SK-N-SH treated with all-trans-retinoic acid at 6 μM for 48 hours (cell line): ENCODE measurements around the gene CDC42BPB.

ENCODE experiments used
- ATAC-seq: fragments of 200-7000 bp; cut with Tn5 transposase; 3 replicates; pipeline ENCODE4 v1.9.1; 2020; ENCODE audit warnings: mild to moderate bottlenecking, moderate library complexity
- ARNTL ChIP-seq: fragments of 450-650 bp; formaldehyde crosslinking; IDR thresholded peaks from 2 replicates; pipeline ENCODE4 v1.5.0; 2020; ENCODE audit warnings: low read depth, mild to moderate bottlenecking, moderate library complexity, borderline replicate concordance
- CSDC2 ChIP-seq: fragments of 250-450 bp; sonication (Bioruptor Pico); IDR thresholded peaks from 2 replicates; pipeline ENCODE4 v1.5.0; 2020; ENCODE audit warnings: mild to moderate bottlenecking, moderate library complexity
- ESRRG ChIP-seq: fragments of 250-450 bp; sonication (Bioruptor Pico); IDR thresholded peaks from 2 replicates; pipeline ENCODE4 v1.6.1; 2021; ENCODE audit warnings: mild to moderate bottlenecking
- GLIS3 ChIP-seq: fragments of 250-450 bp; sonication (Bioruptor Pico); IDR thresholded peaks from 2 replicates; pipeline ENCODE4 v1.5.0; 2020; ENCODE audit warnings: mild to moderate bottlenecking, moderate library complexity
- ISL1 ChIP-seq: fragments of 250-450 bp; sonication (Bioruptor Pico); IDR thresholded peaks from 2 replicates; pipeline ENCODE4 v2.1.2; 2022; ENCODE audit warnings: mild to moderate bottlenecking, moderate library complexity
- OSR1 ChIP-seq: fragments of 250-450 bp; sonication (Bioruptor Pico); IDR thresholded peaks from 2 replicates; pipeline ENCODE4 v1.8.0; 2022; ENCODE audit warnings: moderate library complexity, mild to moderate bottlenecking, inconsistent platforms
- PPARA ChIP-seq: fragments of 250-450 bp; sonication (Bioruptor Pico); IDR thresholded peaks from 2 replicates; pipeline ENCODE4 v1.5.0; 2020; ENCODE audit warnings: mild to moderate bottlenecking, borderline replicate concordance
- RARB ChIP-seq: fragments of 250-450 bp; sonication (Bioruptor Pico); IDR thresholded peaks from 2 replicates; pipeline ENCODE4 v1.8.0; 2021; ENCODE audit warnings: mild to moderate bottlenecking, moderate library complexity
- SNAI2 ChIP-seq: fragments of 250-450 bp; sonication (Bioruptor Pico); IDR thresholded peaks from 2 replicates; pipeline ENCODE4 v1.5.0; 2020; ENCODE audit warnings: mild to moderate bottlenecking, moderate library complexity
- TOX ChIP-seq: fragments of 250-450 bp; sonication (Bioruptor Pico); IDR thresholded peaks from 2 replicates; pipeline ENCODE4 v1.8.0; 2021; ENCODE audit warnings: mild to moderate bottlenecking, moderate library complexity, borderline replicate concordance
- ZC3H10 ChIP-seq: fragments of 250-450 bp; sonication (Bioruptor Pico); IDR thresholded peaks from 2 replicates; pipeline ENCODE4 v1.5.1; 2021; ENCODE audit warnings: mild to moderate bottlenecking, moderate library complexity
- ZFP3 ChIP-seq: fragments of 250-450 bp; sonication (Bioruptor Pico); IDR thresholded peaks from 2 replicates; pipeline ENCODE4 v1.5.0; 2020; ENCODE audit warnings: mild to moderate bottlenecking, moderate library complexity
- ZFP30 ChIP-seq: fragments of 450-650 bp; formaldehyde crosslinking; IDR thresholded peaks from 2 replicates; pipeline ENCODE4 v1.5.0; 2022; ENCODE audit warnings: mild to moderate bottlenecking, moderate library complexity
- ZNF70 ChIP-seq: fragments of 450-650 bp; formaldehyde crosslinking; IDR thresholded peaks from 2 replicates; pipeline ENCODE4 v1.5.0; 2020; ENCODE audit warnings: mild to moderate bottlenecking, moderate library complexity
- TF ChIP-seq, protein P1 (sequence below): fragments of 250-450 bp; sonication (Bioruptor Pico); IDR thresholded peaks from 2 replicates; pipeline ENCODE4 v1.8.0; 2020; ENCODE audit warnings: mild to moderate bottlenecking, moderate library complexity, borderline replicate concordance
- TF ChIP-seq, protein P2 (sequence below): fragments of 250-450 bp; sonication (Bioruptor Pico); IDR thresholded peaks from 2 replicates; pipeline ENCODE4 v1.5.1; 2021; ENCODE audit warnings: mild to moderate bottlenecking, moderate library complexity
- TF ChIP-seq, protein P3 (sequence below): fragments of 250-450 bp; sonication (Bioruptor Pico); IDR thresholded peaks from 2 replicates; pipeline ENCODE4 v1.8.0; 2021; ENCODE audit warnings: low read depth, mild to moderate bottlenecking, moderate library complexity, borderline replicate concordance
- TF ChIP-seq, protein P4 (sequence below): fragments of 250-450 bp; sonication (Bioruptor Pico); IDR thresholded peaks from 2 replicates; pipeline ENCODE4 v1.5.0; 2020; ENCODE audit warnings: mild to moderate bottlenecking, moderate library complexity
- TF ChIP-seq, protein P5 (sequence below): fragments of 250-450 bp; sonication (Bioruptor Pico); IDR thresholded peaks from 2 replicates; pipeline ENCODE4 v1.5.1; 2020; ENCODE audit warnings: low read depth, mild to moderate bottlenecking, moderate library complexity

CDC42BPB gene

DNA sequence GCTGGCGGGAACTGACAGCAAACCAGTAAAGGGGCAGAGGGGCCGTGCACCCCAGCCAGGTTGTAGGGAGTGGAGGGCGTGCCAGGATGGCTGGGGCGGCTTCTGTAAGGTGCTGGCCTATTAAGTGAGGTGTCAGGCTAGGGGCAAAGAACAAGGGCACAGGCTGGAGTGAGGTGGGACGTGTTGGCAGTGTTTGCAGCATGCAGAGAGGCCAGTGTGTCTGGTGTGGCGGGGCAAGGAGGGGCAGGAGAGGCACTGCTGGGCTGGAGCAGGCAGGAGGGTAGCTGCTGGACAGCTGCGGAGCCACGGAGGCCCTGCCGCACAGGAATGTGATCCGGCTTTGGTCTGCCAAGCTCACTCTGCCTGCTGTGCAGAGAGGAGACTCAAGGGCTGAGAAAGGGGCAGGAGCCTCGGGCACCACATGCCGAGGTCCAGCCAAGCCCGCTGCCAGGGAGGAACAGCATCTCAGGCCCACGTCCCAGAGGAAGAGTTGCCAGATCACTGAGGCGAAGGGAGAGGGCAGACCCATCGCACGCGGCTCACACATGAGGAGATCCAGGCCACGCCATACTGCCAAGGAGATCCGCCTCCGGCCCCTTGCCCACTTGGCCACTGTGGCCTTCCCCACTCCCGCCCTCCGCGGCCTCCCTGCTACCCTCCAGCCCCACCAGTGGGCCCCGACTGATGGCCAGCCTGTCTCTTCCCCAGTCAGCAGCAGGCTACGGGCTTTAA, 88.1 kb downstream of the CDC42BPB start:
- TF ChIP-seq ZC3H10 (no peak), ZNF70 (CRISPR knock-in tag) (no peak), PPARA (CRISPR knock-in tag) (no peak), SNAI2 (CRISPR knock-in tag) (no peak), ZFP30 (CRISPR knock-in tag) (no peak), ESRRG (no peak), ARNTL (CRISPR knock-in tag) (no peak), GLIS3 (CRISPR knock-in tag) (no peak)
- TF ChIP-seq, protein P1, sequence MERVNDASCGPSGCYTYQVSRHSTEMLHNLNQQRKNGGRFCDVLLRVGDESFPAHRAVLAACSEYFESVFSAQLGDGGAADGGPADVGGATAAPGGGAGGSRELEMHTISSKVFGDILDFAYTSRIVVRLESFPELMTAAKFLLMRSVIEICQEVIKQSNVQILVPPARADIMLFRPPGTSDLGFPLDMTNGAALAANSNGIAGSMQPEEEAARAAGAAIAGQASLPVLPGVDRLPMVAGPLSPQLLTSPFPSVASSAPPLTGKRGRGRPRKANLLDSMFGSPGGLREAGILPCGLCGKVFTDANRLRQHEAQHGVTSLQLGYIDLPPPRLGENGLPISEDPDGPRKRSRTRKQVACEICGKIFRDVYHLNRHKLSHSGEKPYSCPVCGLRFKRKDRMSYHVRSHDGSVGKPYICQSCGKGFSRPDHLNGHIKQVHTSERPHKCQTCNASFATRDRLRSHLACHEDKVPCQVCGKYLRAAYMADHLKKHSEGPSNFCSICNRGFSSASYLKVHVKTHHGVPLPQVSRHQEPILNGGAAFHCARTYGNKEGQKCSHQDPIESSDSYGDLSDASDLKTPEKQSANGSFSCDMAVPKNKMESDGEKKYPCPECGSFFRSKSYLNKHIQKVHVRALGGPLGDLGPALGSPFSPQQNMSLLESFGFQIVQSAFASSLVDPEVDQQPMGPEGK = no peak
- no peak for ATAC-seq

DNA sequence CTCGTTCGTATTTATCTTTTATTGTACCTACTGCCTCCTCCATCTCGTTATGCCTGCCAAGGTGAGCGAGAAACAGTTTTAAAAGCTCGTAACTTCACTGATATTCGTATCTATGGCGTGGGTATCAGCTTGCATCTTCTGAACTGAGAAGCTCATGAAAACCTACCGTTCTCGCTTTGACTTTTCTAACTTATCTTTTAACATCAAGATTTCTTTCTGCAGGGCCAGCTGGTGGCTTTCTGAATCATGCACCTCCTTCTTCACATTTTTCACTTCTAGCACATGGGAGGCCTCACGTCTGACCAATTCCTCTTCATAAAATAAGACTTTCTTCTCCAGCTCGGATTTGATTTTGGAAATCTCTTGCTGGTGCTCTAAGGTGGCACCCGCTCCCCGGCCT, 89.0 kb downstream of the CDC42BPB start:
- no peak for ATAC-seq
- TF ChIP-seq, protein P2, sequence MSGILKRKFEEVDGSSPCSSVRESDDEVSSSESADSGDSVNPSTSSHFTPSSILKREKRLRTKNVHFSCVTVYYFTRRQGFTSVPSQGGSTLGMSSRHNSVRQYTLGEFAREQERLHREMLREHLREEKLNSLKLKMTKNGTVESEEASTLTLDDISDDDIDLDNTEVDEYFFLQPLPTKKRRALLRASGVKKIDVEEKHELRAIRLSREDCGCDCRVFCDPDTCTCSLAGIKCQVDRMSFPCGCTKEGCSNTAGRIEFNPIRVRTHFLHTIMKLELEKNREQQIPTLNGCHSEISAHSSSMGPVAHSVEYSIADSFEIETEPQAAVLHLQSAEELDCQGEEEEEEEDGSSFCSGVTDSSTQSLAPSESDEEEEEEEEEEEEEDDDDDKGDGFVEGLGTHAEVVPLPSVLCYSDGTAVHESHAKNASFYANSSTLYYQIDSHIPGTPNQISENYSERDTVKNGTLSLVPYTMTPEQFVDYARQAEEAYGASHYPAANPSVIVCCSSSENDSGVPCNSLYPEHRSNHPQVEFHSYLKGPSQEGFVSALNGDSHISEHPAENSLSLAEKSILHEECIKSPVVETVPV = no peak
- no peak for TF ChIP-seq RARB (CRISPR knock-in tag)
- TF ChIP-seq CSDC2 = no peak
- TF ChIP-seq, protein P3, sequence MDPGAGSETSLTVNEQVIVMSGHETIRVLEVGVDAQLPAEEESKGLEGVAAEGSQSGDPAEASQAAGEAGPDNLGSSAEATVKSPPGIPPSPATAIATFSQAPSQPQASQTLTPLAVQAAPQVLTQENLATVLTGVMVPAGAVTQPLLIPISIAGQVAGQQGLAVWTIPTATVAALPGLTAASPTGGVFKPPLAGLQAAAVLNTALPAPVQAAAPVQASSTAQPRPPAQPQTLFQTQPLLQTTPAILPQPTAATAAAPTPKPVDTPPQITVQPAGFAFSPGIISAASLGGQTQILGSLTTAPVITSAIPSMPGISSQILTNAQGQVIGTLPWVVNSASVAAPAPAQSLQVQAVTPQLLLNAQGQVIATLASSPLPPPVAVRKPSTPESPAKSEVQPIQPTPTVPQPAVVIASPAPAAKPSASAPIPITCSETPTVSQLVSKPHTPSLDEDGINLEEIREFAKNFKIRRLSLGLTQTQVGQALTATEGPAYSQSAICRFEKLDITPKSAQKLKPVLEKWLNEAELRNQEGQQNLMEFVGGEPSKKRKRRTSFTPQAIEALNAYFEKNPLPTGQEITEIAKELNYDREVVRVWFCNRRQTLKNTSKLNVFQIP (CRISPR knock-in tag) = no peak
- no peak for TF ChIP-seq ISL1 (CRISPR knock-in tag)
- no peak for TF ChIP-seq GLIS3 (CRISPR knock-in tag)
- no peak for TF ChIP-seq ZNF70 (CRISPR knock-in tag)
- TF ChIP-seq PPARA (CRISPR knock-in tag) = no peak

DNA sequence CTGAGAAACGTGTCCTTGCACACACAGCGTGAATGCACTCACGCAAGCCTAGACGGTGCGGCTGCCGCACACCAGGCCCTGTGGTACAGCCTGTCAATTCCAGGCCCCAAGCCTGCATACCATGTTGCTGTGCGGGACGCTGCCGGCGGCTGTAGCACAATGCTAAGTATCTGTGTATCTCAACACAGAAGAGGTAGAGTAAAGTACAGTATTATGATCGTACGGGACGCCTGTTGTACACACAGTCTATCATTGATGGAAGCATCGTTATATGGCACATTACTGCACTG, 89.9 kb downstream of the CDC42BPB start:
- ATAC-seq = no peak
- TF ChIP-seq ESRRG = no peak
- TF ChIP-seq, protein P1 = no peak

DNA sequence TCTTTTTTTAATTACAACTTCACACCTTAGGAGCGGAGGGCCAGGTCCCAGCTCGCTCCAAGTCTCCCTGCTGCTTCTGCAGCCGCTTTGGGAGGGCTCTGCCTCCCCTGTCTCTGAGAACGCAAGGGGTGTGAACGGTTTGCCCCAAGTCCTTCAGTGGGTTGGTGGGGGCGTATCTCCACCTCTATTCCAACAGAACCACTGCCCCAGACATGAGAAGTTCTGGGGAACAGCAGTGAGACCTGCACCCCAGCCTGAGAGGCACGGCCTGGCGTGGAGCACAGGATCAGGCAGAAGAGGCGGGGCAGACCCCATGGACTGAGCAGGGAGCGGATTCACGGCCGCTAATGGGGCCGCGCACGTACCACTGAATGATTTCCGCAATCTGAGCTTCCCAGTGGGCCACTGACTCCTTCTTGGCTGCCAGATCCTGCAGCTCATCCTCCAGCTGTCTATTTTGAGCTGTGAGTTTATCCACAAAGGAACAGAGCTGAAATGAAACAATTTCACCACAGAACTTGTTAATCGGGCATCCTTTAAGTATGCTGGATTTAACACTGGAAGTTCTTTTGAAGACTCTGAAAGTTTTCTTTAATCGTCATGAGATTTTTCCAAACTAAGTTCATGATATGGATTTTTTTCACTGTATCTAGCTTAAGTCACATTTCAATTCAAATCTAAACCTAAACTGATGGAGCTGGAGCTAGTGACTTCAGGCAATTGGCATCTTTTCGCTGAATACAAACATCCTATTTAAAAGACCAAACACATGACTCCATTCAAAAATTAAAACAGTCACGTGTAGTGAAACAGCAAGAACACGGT, 90.5 kb downstream of the CDC42BPB start:
- no peak for TF ChIP-seq TOX (CRISPR knock-in tag)
- TF ChIP-seq, protein P4, sequence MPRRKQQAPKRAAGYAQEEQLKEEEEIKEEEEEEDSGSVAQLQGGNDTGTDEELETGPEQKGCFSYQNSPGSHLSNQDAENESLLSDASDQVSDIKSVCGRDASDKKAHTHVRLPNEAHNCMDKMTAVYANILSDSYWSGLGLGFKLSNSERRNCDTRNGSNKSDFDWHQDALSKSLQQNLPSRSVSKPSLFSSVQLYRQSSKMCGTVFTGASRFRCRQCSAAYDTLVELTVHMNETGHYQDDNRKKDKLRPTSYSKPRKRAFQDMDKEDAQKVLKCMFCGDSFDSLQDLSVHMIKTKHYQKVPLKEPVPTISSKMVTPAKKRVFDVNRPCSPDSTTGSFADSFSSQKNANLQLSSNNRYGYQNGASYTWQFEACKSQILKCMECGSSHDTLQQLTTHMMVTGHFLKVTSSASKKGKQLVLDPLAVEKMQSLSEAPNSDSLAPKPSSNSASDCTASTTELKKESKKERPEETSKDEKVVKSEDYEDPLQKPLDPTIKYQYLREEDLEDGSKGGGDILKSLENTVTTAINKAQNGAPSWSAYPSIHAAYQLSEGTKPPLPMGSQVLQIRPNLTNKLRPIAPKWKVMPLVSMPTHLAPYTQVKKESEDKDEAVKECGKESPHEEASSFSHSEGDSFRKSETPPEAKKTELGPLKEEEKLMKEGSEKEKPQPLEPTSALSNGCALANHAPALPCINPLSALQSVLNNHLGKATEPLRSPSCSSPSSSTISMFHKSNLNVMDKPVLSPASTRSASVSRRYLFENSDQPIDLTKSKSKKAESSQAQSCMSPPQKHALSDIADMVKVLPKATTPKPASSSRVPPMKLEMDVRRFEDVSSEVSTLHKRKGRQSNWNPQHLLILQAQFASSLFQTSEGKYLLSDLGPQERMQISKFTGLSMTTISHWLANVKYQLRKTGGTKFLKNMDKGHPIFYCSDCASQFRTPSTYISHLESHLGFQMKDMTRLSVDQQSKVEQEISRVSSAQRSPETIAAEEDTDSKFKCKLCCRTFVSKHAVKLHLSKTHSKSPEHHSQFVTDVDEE (CRISPR knock-in tag) = no peak
- TF ChIP-seq, protein P3 (CRISPR knock-in tag) = no peak
- TF ChIP-seq, protein P2 = no peak
- TF ChIP-seq OSR1 (CRISPR knock-in tag) = no peak
- no peak for TF ChIP-seq ZNF70 (CRISPR knock-in tag)
- TF ChIP-seq ZFP30 (CRISPR knock-in tag) = no peak
- no peak for TF ChIP-seq ISL1 (CRISPR knock-in tag)
- no peak for TF ChIP-seq ZFP3 (CRISPR knock-in tag)
- TF ChIP-seq, protein P5, sequence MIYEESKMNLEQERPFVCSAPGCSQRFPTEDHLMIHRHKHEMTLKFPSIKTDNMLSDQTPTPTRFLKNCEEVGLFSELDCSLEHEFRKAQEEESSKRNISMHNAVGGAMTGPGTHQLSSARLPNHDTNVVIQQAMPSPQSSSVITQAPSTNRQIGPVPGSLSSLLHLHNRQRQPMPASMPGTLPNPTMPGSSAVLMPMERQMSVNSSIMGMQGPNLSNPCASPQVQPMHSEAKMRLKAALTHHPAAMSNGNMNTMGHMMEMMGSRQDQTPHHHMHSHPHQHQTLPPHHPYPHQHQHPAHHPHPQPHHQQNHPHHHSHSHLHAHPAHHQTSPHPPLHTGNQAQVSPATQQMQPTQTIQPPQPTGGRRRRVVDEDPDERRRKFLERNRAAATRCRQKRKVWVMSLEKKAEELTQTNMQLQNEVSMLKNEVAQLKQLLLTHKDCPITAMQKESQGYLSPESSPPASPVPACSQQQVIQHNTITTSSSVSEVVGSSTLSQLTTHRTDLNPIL = no peak

More for the DNA sequence above, 90.5 kb downstream of the CDC42BPB start:
- ATAC-seq = no peak
